GM13976 (cell line): ENCODE data around the gene KRT73.

Experiments used
- DNase-seq: peaks from one replicate; pipeline ENCODE4 v3.0.0; 2012; ENCODE audit warnings: low spot score
- CTCF ChIP-seq: IDR thresholded peaks from 2 replicates; pipeline ENCODE4 v1.5.1; 2012; ENCODE audit warnings: borderline replicate concordance, mild to moderate bottlenecking; ENCODE audit not compliant: insufficient read depth; ENCODE audit errors: extremely low read depth, missing control alignments, control extremely low read depth
- in situ Hi-C: fragments of 300-500 bp; cut with MboI; formaldehyde crosslinking; loops from one replicate; pipeline ENCODE4 v1.12.0; 2022; ENCODE audit warnings: low sequenced_read_pairs, mixed read lengths, inconsistent platforms; ENCODE audit not compliant: unreplicated experiment

Gene KRT73

GRCh38 chr12:52579468-52580465 is 38.6 kb downstream of the KRT73 start:
- in situ Hi-C loops: loop anchor here (10.0 kb wide), 1 partner anchor 295 kb away; no protein-coding TSS in a partner anchor
- DNase-seq: no peak
- TF ChIP-seq CTCF: no peak

GRCh38 chr12:52578469-52578868 is 39.9 kb downstream of the KRT73 start:
- in situ Hi-C loops: no loop called here
- DNase-seq: no peak
- TF ChIP-seq CTCF: no peak

- TF ChIP-seq CTCF: no peak
- in situ Hi-C loops: no loop called here
These were observed 41.0 kb downstream of the KRT73 start for GRCh38 chr12:52577316-52577715.

GRCh38 chr12:52575948-52576347 is 42.4 kb downstream of the KRT73 start:
- TF ChIP-seq CTCF: no peak
- DNase-seq: no peak
- in situ Hi-C loops: no loop called here

More at GRCh38 chr12:52577316-52577715, 41.0 kb downstream of the KRT73 start:
- DNase-seq: no peak

- no peak for TF ChIP-seq CTCF
- DNase-seq: no peak
- in situ Hi-C loops: no loop called here
These were observed 43.1 kb downstream of the KRT73 start for GRCh38 chr12:52575256-52575655.

- in situ Hi-C loops: no loop called here
- DNase-seq: no peak
- no peak for TF ChIP-seq CTCF
These were observed 44.6 kb downstream of the KRT73 start, which contains the start of gene KRT74 for GRCh38 chr12:52573743-52574142. KRT74 (minus strand) TSS chr12:52573843; CDS start chr12:52573777, 66 bp downstream.
